ENCODE results near the gene VOPP1.

- TF ChIP-seq POLR2A (IDR thresholded peaks at IDR 0.05): no peak
- TF ChIP-seq, protein P1, sequence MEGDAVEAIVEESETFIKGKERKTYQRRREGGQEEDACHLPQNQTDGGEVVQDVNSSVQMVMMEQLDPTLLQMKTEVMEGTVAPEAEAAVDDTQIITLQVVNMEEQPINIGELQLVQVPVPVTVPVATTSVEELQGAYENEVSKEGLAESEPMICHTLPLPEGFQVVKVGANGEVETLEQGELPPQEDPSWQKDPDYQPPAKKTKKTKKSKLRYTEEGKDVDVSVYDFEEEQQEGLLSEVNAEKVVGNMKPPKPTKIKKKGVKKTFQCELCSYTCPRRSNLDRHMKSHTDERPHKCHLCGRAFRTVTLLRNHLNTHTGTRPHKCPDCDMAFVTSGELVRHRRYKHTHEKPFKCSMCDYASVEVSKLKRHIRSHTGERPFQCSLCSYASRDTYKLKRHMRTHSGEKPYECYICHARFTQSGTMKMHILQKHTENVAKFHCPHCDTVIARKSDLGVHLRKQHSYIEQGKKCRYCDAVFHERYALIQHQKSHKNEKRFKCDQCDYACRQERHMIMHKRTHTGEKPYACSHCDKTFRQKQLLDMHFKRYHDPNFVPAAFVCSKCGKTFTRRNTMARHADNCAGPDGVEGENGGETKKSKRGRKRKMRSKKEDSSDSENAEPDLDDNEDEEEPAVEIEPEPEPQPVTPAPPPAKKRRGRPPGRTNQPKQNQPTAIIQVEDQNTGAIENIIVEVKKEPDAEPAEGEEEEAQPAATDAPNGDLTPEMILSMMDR (IDR thresholded peaks at IDR 0.05): no peak
Measured at GRCh38 chr7:55441002-55441401, 131.3 kb downstream of the VOPP1 start.

All from ovary (tissue), 3 donors.